ENCODE measurements around the gene LRRC9.
"Not testable (repeated sequence)": the region's sequence is repeated elsewhere in the genome, so short reads cannot be mapped to it uniquely, and the experiment has no call there.

LRRC9 gene

DNA sequence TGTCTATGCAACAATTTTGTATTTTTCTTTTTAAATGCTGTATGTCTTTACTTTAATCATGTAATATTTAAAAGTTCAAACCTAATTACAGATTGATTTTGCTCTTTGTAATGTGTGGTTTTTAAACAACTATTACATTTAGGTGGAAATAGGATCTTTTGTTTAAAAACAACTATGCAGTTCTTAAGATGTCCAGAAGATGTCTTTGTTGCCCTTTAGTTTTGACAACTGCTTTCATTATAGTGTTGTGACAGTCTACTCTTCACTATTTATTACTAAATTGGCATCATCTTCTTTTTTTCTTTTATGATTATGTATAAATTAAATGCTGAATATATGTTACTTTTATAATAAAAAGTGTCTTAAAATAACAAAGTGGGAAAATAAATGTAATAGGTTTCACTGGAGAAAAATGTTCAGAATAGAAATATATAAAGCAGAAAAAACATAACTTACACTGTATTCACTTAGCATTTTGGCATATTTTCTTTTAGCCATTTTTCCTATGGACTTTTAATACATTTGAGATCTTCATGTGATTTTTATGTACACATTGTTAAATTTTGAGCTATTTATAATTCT lies 144.6 kb downstream of the LRRC9 start:
- no peak for DNase-seq (ENCODE audit: low read depth)

DNA sequence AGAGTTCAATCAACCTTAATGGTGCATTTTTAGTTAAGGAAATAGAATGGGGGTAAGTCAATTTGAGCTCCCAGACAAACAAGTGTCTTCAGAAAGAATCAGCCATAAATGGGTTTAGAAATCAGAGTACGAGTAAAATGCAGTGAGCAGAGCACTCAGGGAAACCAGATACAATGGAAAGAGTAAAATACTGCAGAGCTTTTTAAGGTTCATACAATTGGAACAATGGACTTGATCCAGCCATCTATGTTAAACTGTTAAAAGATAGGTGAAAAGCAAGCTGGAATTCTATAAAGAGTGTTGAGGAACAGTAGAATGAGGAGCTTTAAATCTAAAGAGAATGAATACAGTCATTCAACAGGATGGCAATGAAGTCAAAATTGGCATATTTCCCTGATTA lies 147.9 kb downstream of the LRRC9 start:
- no peak for DNase-seq (ENCODE audit: low read depth)

DNA sequence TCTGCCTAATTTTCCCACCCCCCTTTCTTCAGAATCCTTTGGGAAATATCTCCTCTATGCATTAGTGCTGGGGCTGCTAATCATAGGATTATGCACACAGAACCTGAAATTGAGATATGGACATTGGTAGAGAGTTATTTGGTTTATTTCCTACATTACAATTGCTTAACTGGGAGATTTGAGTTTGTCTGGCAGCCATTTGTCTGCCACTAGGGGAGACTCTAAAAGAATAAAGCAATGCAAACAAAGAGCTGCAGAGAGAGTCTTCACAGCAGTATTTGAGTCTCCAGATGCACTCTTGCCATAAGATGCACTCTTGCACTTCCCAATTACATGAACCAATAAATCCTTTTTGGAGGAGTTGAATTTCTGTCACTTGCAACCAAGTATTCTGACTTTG lies 159.8 kb downstream of the LRRC9 start:
- DNase-seq (ENCODE audit: low read depth), result no peak

DNA sequence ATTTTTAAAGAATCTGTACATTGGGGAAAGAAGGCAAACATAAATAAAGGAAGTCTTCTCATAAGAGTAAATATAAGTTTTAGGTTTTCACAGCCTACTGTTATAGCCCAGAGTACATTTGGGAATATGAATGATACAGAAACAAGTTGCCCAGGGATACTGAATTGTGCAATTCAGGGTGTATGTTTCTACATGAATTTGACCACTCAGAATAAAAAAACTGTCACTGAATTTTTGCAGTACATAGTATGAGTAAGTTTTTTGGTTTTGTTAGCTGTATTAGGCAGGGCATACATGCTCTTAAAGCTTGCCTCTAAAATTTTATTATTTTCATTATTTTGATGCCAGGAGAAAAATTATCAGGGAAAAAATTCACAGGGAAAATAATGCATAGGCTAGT lies 165.1 kb downstream of the LRRC9 start:
- no peak for DNase-seq (ENCODE audit: low read depth)

DNA sequence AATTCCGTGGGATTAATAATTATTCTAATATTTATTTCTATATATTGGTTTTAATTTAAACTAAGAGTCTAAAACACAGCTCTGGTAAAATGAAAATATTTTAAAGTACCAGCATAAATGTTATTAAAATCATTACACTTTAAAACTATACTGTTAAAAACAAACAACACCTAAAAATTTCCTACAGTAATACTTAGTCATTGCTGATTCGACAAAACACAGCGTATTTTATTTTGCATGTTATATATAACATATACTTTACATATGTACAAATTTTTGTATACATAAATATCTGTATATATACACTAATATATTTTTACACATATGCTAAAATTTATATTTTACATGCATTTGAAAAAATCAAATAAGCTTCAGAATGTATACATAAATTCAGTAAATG lies 165.7 kb downstream of the LRRC9 start:
- DNase-seq (ENCODE audit: low read depth), result no peak

DNA sequence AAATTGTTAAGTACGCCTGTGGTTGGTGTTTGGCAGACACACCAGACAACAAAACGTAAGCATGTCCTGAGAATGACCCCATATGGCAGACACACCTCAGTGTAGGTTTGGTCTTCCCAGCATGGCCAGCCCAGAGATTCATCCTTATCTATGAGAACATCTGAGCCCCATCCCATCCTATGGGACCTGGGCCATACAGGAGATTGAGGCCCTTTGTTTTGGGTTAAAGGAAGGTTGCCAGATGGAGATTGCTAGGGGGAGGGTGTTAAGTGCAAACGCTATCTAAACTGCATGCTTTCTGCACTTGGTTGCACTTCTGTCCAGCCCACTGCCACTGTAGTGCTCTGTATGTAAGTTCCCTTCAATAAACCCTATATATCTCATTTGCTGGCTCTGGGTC lies 167.7 kb downstream of the LRRC9 start:
- no peak for DNase-seq (ENCODE audit: low read depth)

DNA sequence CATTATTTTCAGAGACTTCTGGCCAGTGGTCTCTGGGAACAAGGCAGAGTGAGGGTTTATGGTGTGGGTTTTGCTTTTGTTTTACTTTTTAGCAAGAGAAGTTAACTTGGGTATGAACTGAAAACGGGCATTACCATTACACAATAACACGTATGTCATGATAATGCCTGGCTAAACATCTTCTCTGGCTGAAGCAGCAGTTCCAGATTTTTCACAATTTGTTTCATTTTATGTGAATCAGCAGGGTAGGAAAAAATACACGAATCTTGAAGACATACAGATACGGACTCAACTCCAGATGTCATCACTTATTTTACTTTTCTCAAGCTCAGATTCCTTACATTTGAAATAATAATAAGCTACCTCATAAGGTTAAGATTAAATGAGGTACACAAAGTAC lies 169.3 kb downstream of the LRRC9 start:
- DNase-seq (ENCODE audit: low read depth), result no peak

DNA sequence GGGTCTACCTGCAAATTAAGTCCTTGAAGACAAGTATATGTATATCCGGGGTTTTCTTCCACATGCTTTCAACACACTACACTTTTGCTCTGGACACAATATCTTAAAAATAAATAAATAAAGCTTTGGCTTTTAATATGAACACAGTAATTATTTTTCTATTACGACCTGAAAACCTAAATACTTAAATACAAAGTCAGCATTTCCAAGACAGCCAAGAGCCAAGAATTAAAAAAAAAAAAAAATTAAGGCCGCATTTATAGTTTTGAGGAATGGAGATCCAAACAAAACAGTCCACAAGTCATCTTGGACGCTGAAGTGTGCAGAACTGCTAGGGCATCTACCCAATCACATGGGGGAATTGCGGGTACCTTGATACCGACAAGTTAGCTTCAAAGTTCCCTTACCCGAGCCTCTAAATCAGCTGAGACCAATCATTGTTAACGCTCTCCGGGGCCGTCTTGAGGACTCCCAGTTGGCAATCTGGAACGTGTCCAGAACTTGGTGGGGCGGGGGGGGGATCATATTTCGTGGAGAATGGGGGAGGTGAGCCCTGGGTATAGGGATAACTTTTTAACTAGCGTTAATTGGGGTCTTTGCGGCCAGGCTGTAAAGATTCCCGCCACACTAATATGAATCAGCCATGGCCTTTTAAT lies 171.0 kb downstream of the LRRC9 start:
- no peak for DNase-seq (ENCODE audit: low read depth)

DNA sequence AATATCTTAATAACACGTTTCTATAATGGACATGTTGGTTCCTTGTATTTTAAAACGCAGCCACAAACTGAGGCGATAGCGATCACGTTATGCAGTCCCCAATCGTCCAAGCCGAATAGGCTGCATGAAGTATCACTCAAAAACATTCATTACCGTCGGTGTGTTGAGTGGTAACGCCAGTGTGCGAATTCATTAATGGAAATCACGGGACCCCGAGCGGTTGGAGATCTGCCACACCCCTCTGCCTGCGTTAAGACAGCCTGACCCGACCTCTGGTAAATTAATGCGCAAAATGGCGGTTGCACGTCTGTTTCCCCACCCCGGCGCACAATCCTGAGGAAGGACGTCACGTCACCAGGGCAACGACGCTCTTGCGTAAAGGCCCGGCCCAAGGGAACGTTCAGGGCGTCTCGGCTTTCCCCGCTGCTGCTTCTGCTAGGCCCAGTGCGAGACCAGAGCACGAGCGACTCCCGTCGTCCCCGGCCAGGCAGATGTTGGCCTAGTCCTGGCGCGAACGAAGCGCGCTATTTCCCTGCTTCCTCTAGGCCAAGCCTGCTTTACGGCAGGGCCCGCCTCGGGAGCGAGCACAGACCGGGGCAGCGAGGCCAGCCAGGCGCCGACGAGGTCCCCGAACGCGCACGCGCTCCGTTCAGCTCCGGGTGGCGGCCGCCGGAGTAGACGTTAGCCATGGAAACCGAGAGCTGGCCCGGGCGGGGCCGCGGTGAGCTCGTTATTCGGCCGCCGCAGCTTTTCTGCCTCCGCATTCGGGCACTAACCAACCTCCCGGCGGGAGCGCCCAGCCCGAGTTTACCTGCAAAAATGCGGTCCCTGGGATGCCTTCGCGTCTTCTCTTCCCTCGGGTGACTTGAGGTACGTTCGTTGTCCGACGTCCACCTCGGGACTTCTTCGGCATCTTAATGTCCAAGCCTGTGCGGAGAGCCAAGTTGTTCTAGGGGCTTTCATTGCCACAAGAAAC lies 171.9 kb downstream of the LRRC9 start, which contains the start of gene PCNX4:
TSS of gene PCNX4 (plus strand) at position 374 of the 976 bp plus-strand sequence. CDS start 15,716 bp downstream, outside the sequence.
- DNase-seq (ENCODE audit: low read depth), result peak; percentile 89

DNA sequence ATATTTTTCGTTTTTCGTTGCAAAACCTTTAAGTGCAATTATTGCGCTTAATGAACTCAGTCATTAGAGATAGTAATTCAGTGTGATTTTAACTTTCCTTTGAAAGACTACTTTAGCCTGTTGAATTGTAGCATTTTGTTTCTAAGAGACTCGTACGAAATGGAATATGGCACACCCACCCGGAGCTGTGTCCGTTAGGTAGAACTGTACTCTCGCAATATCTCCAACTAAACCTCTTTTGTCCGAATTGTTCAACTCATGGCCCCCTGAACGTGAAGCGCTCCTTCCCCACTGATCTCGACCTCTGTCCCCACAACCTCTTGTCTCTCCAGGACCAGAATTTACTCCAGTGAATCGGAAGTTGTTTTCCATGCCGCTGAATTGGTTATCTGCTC lies 172.6 kb downstream of the LRRC9 start:
- DNase-seq (ENCODE audit: low read depth), result no peak

DNA sequence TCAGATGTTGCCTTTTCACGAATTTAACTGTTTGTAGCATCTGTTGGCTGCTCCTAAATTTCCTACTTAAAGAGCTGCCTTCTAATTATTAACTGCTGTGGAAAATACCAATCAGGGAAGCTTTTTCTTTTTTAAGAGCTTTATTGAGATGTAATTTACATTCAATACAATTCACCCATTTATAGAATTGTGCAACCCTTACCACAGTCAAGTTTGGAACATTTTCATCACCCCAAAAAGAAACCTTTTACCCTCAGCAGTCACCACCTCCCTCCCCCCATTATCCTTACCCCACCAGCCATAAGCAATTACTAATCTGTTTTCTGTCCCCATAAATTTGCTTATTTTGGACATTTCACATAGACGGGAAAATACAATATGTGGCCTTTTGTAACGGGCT lies 173.1 kb downstream of the LRRC9 start:
- DNase-seq (ENCODE audit: low read depth), result no peak

DNA sequence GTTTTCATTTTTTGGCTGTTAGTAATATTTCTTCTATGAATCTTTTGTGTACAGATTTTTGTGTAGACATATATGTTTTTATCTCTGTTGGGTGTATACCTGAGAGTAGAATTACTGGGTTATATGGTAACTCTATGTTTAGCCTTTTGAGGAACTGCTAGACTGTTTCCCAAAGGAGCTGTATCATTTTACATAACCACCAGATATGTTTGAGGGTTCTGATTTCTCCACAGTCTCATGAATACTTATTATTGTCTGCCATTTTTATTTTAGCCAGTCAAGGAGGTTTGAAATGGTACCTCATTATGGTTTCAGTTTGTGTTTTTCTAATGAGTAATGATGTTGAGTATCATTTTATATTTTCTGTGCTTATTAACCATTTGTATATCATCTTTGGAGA lies 173.7 kb downstream of the LRRC9 start:
- DNase-seq (ENCODE audit: low read depth), result no peak

DNA sequence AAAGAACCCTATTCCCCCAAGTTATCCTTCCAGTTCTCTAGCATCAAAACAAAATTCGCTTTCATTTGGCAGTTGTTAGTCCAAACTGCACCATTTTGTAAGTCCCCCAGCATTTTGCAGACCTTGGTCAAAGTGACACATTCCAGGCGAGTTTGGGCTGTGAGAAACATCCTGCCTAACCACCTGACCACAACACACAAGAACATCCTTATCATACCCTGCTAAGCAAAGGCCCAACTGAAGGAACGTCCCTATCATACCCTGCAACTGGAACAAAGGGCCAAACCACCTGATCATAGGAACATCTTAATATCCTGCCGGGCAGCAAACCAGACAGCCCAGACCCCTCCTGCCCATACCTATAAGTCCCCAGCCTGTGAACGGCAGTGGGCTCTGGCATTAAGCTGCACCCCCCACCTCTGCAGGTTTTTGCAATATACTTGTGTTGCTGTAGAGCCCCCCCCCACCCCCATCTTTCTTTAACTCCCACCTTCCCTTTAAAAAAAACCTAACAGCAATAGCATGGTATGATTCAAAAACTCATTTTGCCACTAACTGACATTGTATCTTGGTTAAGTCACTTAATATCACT lies 174.5 kb downstream of the LRRC9 start:
- no peak for DNase-seq (ENCODE audit: low read depth)

DNA sequence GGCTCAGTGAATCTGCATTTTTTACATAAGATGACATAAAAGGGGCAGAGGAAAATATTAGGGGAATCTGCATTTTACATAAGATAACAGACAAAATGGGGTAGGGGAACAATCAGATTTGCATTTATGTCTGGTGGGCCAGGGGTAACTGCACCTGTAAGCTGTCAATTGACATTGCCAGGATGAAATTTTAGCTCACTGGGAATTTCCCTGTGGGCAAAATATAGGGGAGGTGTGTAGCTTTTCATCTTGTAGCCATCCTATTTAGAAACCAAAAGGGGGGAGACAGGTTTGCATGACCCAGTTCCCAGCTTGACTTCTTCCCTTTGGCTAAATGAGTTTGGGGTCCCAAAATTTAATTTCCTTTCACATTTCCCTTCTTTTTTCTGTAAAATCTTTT lies 175.3 kb downstream of the LRRC9 start:
- DNase-seq (ENCODE audit: low read depth), result no peak

DNA sequence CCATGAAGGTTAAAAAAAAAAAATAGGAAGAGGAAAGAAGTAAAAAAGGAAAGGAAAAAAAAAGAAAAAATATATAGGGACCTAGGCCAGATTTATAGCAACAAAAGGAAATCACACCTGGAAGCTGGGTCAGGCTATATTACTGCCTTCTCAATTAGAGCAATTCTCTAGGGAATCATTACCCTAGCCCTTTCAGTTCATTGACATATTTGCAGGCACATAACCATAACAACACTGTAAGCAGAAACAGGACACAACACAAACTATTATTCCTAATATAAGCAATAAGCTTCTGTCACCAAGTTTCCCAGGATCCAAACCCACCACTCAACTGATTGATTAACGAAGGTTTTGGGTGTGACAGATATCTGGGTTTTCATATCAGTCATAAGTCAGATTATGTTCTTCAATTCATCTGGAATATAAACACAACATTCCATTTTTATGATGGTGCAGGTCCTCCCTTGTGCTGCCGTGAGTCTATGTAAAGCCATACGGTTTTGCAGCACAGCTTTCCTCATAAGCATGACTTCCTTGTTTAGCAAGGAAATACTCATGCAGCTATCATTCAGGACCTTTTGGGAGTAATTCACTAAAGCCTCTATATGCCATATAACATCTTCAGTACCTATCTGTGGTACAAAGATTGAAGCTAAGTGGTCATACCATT lies 176.0 kb downstream of the LRRC9 start:
- DNase-seq (ENCODE audit: low read depth), result no peak

DNA sequence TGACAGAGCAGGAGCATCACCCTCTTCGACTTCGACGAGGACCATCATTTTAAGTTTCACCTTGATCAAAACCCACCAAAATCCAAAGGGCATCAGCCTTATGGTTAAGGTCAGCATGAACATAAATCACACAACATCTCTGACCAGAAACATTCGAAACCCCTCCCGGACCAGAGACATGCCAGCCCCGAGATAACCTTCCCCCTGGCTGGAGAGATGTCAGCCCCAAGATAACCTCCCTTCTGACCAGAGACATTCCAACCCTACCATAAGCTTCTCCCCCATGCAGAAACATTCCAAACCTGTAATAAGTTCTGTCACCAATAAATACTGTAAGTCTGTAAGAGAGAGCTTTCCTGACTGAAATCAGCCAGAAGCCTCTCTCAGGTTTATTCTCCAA lies 178.0 kb downstream of the LRRC9 start:
- no peak for DNase-seq (ENCODE audit: low read depth)

DNA sequence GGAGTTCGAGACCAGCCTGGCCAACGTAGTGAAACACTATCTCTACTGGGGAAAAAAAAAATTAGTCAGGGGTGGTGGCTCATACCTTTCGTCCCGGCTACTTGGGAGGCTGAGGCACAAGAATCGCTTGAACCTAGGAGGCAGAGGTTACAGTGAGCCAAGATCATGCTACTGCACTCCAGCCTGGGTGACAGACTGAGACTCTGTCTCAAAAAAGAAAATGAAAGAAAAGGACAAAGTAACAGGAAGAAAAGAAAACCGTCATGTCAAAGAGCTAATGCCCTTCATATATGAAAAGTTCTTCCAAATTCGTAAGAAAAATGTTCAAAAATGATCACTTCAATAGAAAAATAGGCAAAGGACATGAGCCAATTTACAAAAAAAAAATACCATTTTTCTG lies 179.9 kb downstream of the LRRC9 start:
- DNase-seq (ENCODE audit: low read depth), result not testable (repeated sequence)

DNA sequence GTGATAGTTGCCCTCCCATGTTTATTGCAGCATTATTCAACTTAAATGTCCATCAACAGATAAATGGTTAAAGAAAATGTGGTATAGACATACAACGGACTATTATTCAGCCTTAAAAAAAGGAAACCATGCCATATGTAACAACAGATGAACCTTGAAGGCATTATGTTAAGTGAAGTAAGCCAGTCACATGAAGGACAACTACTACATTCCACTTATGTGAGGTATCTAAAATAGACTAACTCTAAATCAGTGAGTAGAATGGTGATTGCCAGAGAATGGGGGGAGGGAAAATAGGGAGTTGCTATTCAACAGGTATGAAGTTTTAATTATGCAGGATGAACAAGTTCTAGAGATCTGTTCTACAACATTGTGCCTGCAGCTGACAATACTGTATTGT lies 181.8 kb downstream of the LRRC9 start:
- DNase-seq (ENCODE audit: low read depth), result no peak

DNA sequence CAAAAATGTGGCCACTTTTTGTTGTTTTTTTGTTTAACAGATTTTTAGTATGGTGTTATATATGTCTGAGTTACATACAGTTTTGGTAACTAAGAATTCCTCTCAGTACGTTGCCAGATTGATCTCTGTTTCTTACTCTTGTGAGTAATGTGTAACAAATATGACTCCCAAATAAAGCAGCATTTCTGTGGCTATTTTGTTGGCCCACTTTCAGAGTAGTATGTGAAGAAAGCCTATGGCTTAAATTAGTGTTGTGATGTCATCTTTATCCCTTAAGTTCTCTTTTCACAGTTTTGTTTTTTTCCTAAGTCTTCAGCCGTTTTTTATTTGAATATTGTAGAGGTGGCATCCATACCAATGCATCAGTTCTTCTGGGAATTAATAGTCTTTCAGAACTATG lies 182.4 kb downstream of the LRRC9 start:
- no peak for DNase-seq (ENCODE audit: low read depth)

DNA sequence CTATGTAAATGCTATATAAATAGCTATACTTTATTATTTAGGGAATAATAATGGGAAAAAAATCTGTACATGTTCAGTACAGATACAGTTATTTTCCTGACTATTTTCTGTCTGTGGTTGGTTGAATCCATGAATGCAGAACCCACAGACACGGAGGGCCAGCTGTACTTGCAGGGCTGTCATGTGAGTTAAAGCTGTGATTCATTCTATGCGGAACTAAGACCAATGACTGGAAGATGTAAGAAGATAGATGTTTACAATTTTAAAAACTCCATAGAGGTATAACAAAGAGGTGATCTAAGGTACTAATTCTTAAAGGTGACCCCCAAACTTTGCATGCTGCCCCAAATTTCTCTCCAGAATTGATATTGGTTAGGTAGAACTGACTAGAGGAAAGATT lies 186.4 kb downstream of the LRRC9 start:
- DNase-seq (ENCODE audit: low read depth), result no peak

DNA sequence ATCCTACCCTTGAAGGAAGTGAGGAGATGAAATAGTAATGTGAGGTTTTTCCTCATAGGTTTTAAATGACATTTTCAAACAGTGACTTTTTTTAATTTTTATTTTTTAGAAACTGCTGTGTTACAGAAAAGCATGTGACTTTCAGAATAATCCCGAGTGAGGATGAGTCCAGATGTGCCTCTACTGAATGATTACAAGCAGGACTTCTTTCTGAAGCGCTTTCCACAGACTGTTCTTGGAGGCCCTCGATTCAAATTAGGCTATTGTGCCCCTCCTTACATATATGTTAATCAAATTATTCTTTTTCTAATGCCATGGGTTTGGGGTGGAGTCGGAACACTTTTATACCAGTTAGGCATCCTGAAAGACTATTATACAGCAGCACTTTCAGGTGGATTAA lies 187.5 kb downstream of the LRRC9 start:
- DNase-seq (ENCODE audit: low read depth), result no peak

DNA sequence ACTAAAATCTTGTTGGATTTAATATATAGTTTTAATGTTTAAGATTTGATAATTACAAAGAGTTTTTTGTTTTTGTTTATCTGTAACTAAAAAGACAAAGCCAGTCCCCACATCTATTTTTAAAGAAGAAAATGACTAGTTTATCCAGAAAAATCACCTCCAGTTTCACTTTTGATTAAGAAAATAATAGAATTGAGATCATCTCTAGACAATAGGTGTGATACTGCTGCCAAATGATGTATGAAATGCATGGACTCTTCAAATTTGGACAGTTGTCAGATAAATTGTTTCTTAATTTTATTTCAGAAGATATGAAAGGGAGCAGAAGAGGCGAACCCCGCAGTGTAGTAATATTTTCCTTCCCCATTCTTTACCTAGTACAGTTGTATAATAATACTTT lies 191.8 kb downstream of the LRRC9 start:
- DNase-seq (ENCODE audit: low read depth), result no peak
